PFSK-1 (cell line): ENCODE data around the gene RPS6KA5.

Experiments
- POLR2AphosphoS5 ChIP-seq: IDR thresholded peaks from 2 replicates; pipeline ENCODE4 v1.6.1; 2012; ENCODE audit warnings: low read depth, mild to moderate bottlenecking, control low read depth, low read length, moderate library complexity
- REST ChIP-seq, 2 experiments: IDR thresholded peaks; 2 replicates each; pipeline versions ENCODE4 v1.6.1 to v1.8.0; 2011 to 2012; ENCODE audit warnings: low read depth in 2 of 2, low read length in 2 of 2, control low read depth in 1 of 2, inconsistent platforms in 1 of 2, mild to moderate bottlenecking in 1 of 2, moderate library complexity in 1 of 2; ENCODE audit not compliant: insufficient read depth in 1 of 2
- SIN3A ChIP-seq: IDR thresholded peaks from 2 replicates; pipeline ENCODE4 v1.6.1; 2012; ENCODE audit warnings: mild to moderate bottlenecking, low read length, moderate library complexity, borderline replicate concordance; ENCODE audit not compliant: insufficient read depth
- TAF1 ChIP-seq: IDR thresholded peaks from 2 replicates; pipeline ENCODE4 v1.6.1; 2012; ENCODE audit warnings: low read length, control low read depth, borderline replicate concordance; ENCODE audit not compliant: insufficient read depth

- TF ChIP-seq POLR2AphosphoS5 (no peak), REST (IDR thresholded peaks at IDR 0.05; ENCODE audit: insufficient read depth in 1 of 2, low read depth in 2 of 2, low read length in 2 of 2) (no peak), TAF1 (no peak), SIN3A (no peak)
These were observed 250.7 kb downstream of the RPS6KA5 start for GRCh38 chr14:90809530-90810312.
